ENCODE measurements around the gene GUCY1B1. TPM values are rescaled to one million over a fixed set of nuclear protein-coding genes. Genes with fewer than 3 reads are reported as not detected.

The GUCY1B1 gene
- total RNA-seq, 1 experiment from 2014 or later = not detected

DNA sequence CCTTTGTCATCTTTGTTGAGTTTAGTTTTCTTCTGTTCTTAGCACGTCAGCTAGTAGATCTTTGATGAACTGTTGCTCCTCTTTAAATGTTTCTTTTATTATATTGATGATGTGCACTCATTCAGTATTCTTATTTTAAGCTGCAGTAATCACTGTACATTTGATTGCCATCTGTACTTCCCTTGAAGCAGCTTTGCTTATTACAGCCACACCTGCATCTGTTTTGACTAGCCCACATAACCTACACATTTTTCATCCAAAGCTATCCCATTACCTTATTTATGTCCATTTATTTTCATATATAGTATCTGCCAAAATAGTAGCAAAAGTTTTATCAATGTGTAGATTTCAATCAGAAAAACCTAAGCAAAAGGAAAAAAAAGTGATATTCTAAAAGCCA, 23.9 kb upstream of the GUCY1B1 start:
- TF ChIP-seq, protein P1, sequence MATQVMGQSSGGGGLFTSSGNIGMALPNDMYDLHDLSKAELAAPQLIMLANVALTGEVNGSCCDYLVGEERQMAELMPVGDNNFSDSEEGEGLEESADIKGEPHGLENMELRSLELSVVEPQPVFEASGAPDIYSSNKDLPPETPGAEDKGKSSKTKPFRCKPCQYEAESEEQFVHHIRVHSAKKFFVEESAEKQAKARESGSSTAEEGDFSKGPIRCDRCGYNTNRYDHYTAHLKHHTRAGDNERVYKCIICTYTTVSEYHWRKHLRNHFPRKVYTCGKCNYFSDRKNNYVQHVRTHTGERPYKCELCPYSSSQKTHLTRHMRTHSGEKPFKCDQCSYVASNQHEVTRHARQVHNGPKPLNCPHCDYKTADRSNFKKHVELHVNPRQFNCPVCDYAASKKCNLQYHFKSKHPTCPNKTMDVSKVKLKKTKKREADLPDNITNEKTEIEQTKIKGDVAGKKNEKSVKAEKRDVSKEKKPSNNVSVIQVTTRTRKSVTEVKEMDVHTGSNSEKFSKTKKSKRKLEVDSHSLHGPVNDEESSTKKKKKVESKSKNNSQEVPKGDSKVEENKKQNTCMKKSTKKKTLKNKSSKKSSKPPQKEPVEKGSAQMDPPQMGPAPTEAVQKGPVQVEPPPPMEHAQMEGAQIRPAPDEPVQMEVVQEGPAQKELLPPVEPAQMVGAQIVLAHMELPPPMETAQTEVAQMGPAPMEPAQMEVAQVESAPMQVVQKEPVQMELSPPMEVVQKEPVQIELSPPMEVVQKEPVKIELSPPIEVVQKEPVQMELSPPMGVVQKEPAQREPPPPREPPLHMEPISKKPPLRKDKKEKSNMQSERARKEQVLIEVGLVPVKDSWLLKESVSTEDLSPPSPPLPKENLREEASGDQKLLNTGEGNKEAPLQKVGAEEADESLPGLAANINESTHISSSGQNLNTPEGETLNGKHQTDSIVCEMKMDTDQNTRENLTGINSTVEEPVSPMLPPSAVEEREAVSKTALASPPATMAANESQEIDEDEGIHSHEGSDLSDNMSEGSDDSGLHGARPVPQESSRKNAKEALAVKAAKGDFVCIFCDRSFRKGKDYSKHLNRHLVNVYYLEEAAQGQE (IDR thresholded peaks at IDR 0.05; ENCODE audit: low read depth) = no peak
- TF ChIP-seq CEBPB (IDR thresholded peaks at IDR 0.05; ENCODE audit: low read depth) (no peak), RAD21 (IDR thresholded peaks at IDR 0.05; ENCODE audit: low read depth) (no peak), EZH2phosphoT487 (IDR thresholded peaks at IDR 0.05; ENCODE audit: borderline replicate concordance) (no peak), POLR2A (IDR thresholded peaks at IDR 0.05; ENCODE audit: borderline replicate concordance, extremely low read depth, insufficient read depth, insufficient read length) (no peak)
- CTCF ChIA-PET = no interaction called here
- Histone ChIP-seq H3K4me1 (ENCODE audit: control insufficient read depth in 1 of 2, insufficient read depth in 2 of 2, low read length in 2 of 2) (no peaks in the 10 kb centered on the region), H3K27ac (ENCODE audit: low read depth, low read length) (no peak overlapping the region), H3K36me3 (ENCODE audit: control insufficient read depth in 1 of 2, insufficient read depth in 2 of 2, low read length in 2 of 2) (no peaks in the 10 kb centered on the region), H3K27me3 (ENCODE audit: insufficient read depth, low read length) (no peaks in the 10 kb centered on the region), H3K4me2 (ENCODE audit: low read length) (no peak overlapping the region), H3K9me2 (ENCODE audit: insufficient read depth) (no peaks in the 10 kb centered on the region), H3K79me2 (ENCODE audit: insufficient read depth, low read length) (no peaks in the 10 kb centered on the region), H3K9me3 (ENCODE audit: control insufficient read depth in 1 of 2, insufficient read depth in 1 of 2, low read depth in 1 of 2, low read length in 2 of 2) (no peaks in the 10 kb centered on the region), H2AFZ (ENCODE audit: low read depth, low read length, poor library complexity, severe bottlenecking) (no peak overlapping the region), H4K20me1 (ENCODE audit: insufficient read depth) (no peaks in the 10 kb centered on the region), H3K9ac (ENCODE audit: low read length) (no peak overlapping the region), H3K4me3 (replicated peaks in 1 of 2; ENCODE audit: low read depth in 1 of 2, low read length in 2 of 2) (no peak overlapping the region)
- BruUV-seq (replicated peaks) = no TSS peak
- intact Hi-C loops (cut with micrococcal nuclease) = no loop called here
- POLR2A ChIA-PET = no interaction called here
- DNase-seq (ENCODE audit: low read depth, low spot score) = no peak
- RAD21 ChIA-PET (ENCODE audit: low non-redundant PET in 1 of 2, low total read pairs in 2 of 2, uncharacterized antibody in 2 of 2, unreplicated experiment in 2 of 2) = no interaction called here
- no peak for ATAC-seq

DNA sequence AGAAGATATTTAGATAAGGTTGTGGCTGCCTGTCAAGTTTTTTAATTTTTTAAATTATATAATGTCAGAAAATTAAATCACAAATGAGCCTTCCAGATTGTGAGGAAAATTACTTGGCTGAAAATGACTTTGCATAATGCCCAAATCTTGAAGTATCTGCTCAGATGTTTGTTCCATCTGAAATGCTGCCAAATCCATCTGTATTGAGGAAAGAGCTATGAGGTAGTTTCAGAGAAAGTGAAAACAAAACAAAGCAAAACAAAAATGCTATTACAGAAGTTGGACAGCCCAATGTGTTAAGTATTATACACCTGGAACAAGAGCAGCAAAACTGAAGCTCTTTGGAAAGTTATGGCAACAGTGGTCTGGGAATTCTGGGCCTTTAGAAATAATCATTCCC, 23.3 kb upstream of the GUCY1B1 start:
- Histone ChIP-seq H3K27ac (ENCODE audit: low read depth, low read length) (no peak overlapping the region), H3K9ac (ENCODE audit: low read length) (no peak overlapping the region), H3K27me3 (ENCODE audit: insufficient read depth, low read length) (no peaks in the 10 kb centered on the region), H3K4me1 (ENCODE audit: control insufficient read depth in 1 of 2, insufficient read depth in 2 of 2, low read length in 2 of 2) (no peaks in the 10 kb centered on the region), H3K9me2 (ENCODE audit: insufficient read depth) (no peaks in the 10 kb centered on the region), H2AFZ (ENCODE audit: low read depth, low read length, poor library complexity, severe bottlenecking) (no peak overlapping the region), H3K9me3 (ENCODE audit: control insufficient read depth in 1 of 2, insufficient read depth in 1 of 2, low read depth in 1 of 2, low read length in 2 of 2) (no peaks in the 10 kb centered on the region), H3K79me2 (ENCODE audit: insufficient read depth, low read length) (no peaks in the 10 kb centered on the region), H4K20me1 (ENCODE audit: insufficient read depth) (no peaks in the 10 kb centered on the region), H3K4me3 (replicated peaks in 1 of 2; ENCODE audit: low read depth in 1 of 2, low read length in 2 of 2) (no peak overlapping the region), H3K4me2 (ENCODE audit: low read length) (no peak overlapping the region), H3K36me3 (ENCODE audit: control insufficient read depth in 1 of 2, insufficient read depth in 2 of 2, low read length in 2 of 2) (no peaks in the 10 kb centered on the region)
- intact Hi-C loops (cut with micrococcal nuclease) = no loop called here
- TF ChIP-seq, protein P2, sequence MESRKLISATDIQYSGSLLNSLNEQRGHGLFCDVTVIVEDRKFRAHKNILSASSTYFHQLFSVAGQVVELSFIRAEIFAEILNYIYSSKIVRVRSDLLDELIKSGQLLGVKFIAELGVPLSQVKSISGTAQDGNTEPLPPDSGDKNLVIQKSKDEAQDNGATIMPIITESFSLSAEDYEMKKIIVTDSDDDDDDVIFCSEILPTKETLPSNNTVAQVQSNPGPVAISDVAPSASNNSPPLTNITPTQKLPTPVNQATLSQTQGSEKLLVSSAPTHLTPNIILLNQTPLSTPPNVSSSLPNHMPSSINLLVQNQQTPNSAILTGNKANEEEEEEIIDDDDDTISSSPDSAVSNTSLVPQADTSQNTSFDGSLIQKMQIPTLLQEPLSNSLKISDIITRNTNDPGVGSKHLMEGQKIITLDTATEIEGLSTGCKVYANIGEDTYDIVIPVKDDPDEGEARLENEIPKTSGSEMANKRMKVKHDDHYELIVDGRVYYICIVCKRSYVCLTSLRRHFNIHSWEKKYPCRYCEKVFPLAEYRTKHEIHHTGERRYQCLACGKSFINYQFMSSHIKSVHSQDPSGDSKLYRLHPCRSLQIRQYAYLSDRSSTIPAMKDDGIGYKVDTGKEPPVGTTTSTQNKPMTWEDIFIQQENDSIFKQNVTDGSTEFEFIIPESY (IDR thresholded peaks at IDR 0.05; ENCODE audit: extremely low read depth, insufficient replicate concordance, low read length) = no peak
- TF ChIP-seq ELF1 (IDR thresholded peaks at IDR 0.05; ENCODE audit: borderline replicate concordance, low read depth) (no peak), JUND (IDR thresholded peaks at IDR 0.05) (no peak), SP1 (IDR thresholded peaks at IDR 0.05; ENCODE audit: low read depth) (no peak)
- RAD21 ChIA-PET (ENCODE audit: low non-redundant PET in 1 of 2, low total read pairs in 2 of 2, uncharacterized antibody in 2 of 2, unreplicated experiment in 2 of 2) = no interaction called here
- CTCF ChIA-PET = no interaction called here
- POLR2A ChIA-PET = no interaction called here
- BruUV-seq (replicated peaks) = no TSS peak
- no peak for ATAC-seq
- no peak for DNase-seq (ENCODE audit: low read depth, low spot score)

Data from HCT116 (cell line).